ENCODE results near the gene CNST.

DNA sequence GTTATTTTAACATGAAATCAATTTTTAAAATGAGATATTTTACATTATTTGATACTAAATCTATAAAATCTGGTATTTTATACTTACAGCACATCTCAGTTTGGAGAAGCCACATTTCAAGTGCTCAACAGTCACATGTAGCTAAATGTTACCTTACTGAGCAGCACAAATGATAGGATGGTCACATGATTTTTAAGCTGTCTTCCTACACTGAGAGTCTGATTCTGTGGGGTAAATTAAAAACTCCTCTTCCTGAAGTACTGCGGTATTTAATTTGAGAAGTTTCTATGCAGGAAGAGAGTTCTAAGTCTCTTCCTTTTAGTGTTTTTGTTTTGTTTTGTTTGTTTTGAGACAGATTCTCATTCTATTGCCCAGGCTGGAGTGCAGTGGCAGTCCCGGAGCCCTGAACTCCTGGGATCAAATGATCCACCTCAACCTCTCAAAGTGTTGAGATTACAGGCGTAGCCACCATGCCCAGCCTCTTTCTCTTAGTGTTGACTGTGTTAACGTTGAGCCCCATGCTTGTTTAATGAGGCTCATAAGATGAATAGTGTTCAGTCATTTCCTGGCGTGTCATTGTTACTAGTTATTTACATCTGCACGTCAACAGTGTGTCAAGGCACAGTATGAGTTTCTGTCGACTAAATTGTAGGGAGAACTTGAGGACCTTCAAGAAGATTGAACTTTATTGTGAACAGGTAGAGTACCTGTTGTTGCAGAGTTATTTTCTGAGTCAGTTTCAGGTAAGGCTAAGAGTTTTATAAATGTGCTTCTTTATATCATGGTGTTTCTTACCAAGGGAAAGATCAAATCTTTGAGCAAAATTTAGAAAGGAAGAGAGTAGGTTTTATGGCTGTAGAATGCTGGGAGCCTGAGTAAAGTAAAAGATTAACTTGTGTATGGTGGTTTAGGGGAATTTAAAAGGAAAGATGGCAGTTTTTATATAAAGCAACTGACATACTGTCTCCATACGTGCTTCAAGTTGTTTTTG lies 3.3 kb downstream of the CNST start:
- TF ChIP-seq, protein P1, sequence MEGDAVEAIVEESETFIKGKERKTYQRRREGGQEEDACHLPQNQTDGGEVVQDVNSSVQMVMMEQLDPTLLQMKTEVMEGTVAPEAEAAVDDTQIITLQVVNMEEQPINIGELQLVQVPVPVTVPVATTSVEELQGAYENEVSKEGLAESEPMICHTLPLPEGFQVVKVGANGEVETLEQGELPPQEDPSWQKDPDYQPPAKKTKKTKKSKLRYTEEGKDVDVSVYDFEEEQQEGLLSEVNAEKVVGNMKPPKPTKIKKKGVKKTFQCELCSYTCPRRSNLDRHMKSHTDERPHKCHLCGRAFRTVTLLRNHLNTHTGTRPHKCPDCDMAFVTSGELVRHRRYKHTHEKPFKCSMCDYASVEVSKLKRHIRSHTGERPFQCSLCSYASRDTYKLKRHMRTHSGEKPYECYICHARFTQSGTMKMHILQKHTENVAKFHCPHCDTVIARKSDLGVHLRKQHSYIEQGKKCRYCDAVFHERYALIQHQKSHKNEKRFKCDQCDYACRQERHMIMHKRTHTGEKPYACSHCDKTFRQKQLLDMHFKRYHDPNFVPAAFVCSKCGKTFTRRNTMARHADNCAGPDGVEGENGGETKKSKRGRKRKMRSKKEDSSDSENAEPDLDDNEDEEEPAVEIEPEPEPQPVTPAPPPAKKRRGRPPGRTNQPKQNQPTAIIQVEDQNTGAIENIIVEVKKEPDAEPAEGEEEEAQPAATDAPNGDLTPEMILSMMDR (conservative IDR thresholded peaks at IDR 0.05; ENCODE audit: low read depth, low read length): no peak
- TF ChIP-seq EZH2 (IDR thresholded peaks at IDR 0.05; ENCODE audit: borderline replicate concordance, low read depth, low read length, poor library complexity, severe bottlenecking): no peak

All from A673 (cell line).